Parathyroid adenoma (tissue), 2 donors: ENCODE data around the gene WFS1.
A peak's percentile ranks its signal among the peaks of the same experiment; 100 is the strongest.

Source experiments
- H2AFZ ChIP-seq: fragments of 300-600 bp; sonication (generic); one replicate; pipeline ENCODE4 v1.7.0; 2017; ENCODE audit warnings: antibody characterized with exemption, mild to moderate bottlenecking
- H3K27ac ChIP-seq: fragments of 300-600 bp; sonication (generic); one replicate; pipeline ENCODE4 v1.7.0; 2017
- H3K27me3 ChIP-seq: fragments of 300-600 bp; sonication (generic); one replicate; pipeline ENCODE4 v1.7.0; 2017; ENCODE audit warnings: low read length; ENCODE audit not compliant: control insufficient read depth, insufficient read depth
- H3K36me3 ChIP-seq: fragments of 300-600 bp; sonication (generic); one replicate; pipeline ENCODE4 v1.7.0; 2017; ENCODE audit warnings: low read length; ENCODE audit not compliant: control insufficient read depth, insufficient read depth
- H3K4me1 ChIP-seq: fragments of 300-600 bp; sonication (generic); one replicate; pipeline ENCODE4 v1.7.0; 2017; ENCODE audit warnings: control low read depth
- H3K4me2 ChIP-seq: fragments of 300-600 bp; sonication (generic); one replicate; pipeline ENCODE4 v1.7.0; 2017; ENCODE audit warnings: low read length
- H3K4me3 ChIP-seq: fragments of 300-600 bp; sonication (generic); one replicate; pipeline ENCODE4 v1.7.0; 2017; ENCODE audit warnings: low read depth, low read length
- H3K79me2 ChIP-seq: fragments of 300-600 bp; sonication (generic); one replicate; pipeline ENCODE4 v1.7.0; 2017; ENCODE audit warnings: control low read depth
- H3K9ac ChIP-seq: fragments of 300-600 bp; sonication (generic); one replicate; pipeline ENCODE4 v1.7.0; 2017; ENCODE audit warnings: mild to moderate bottlenecking
- H3K9me3 ChIP-seq: fragments of 300-600 bp; sonication (generic); one replicate; pipeline ENCODE4 v1.7.0; 2017; ENCODE audit warnings: low read length; ENCODE audit not compliant: control insufficient read depth
- CTCF ChIP-seq: fragments of 300-600 bp; sonication (generic); IDR thresholded peaks from one replicate; pipeline ENCODE4 v1.7.0; 2017; ENCODE audit warnings: antibody characterized with exemption, mild to moderate bottlenecking
- donor health status: primary hyperparathyroidism.

WFS1 gene

GRCh38 chr4:6330384-6330767, 60.7 kb downstream of the WFS1 start:
- no peaks in the 10 kb centered on the region for H3K9me3 ChIP-seq
- H3K4me1 ChIP-seq = no peaks in the 10 kb centered on the region
- H2AFZ ChIP-seq = no peak overlapping the region
- no peak overlapping the region for H3K27ac ChIP-seq
- no peak for TF ChIP-seq CTCF
- no peaks in the 10 kb centered on the region for H3K36me3 ChIP-seq
- H3K4me3 ChIP-seq = no peak overlapping the region
- no peaks in the 10 kb centered on the region for H3K79me2 ChIP-seq
- H3K9ac ChIP-seq = no peak overlapping the region
- H3K27me3 ChIP-seq = no peaks in the 10 kb centered on the region
- no peak overlapping the region for H3K4me2 ChIP-seq

- TF ChIP-seq CTCF = peak; percentile 30
- Histone ChIP-seq H3K4me2 (no peak overlapping the region), H3K27ac (no peak overlapping the region), H3K36me3 (no peaks in the 10 kb centered on the region), H3K27me3 (no peaks in the 10 kb centered on the region), H2AFZ (no peak overlapping the region), H3K79me2 (no peaks in the 10 kb centered on the region), H3K9me3 (no peaks in the 10 kb centered on the region), H3K9ac (no peak overlapping the region), H3K4me3 (no peak overlapping the region), H3K4me1 (no peaks in the 10 kb centered on the region)
These were observed 61.4 kb downstream of the WFS1 start for GRCh38 chr4:6331018-6331417.

GRCh38 chr4:6331468-6331867, 61.8 kb downstream of the WFS1 start:
- Histone ChIP-seq H3K4me1 (no peaks in the 10 kb centered on the region), H3K27me3 (no peaks in the 10 kb centered on the region), H3K36me3 (no peaks in the 10 kb centered on the region), H3K79me2 (no peaks in the 10 kb centered on the region), H3K27ac (no peak overlapping the region), H2AFZ (no peak overlapping the region), H3K4me2 (no peak overlapping the region), H3K9ac (no peak overlapping the region), H3K9me3 (no peaks in the 10 kb centered on the region), H3K4me3 (no peak overlapping the region)
- TF ChIP-seq CTCF = no peak

- TF ChIP-seq CTCF = peak; percentile 54
- no peak overlapping the region for H2AFZ ChIP-seq
- no peak overlapping the region for H3K9ac ChIP-seq
- H3K4me1 ChIP-seq = no peaks in the 10 kb centered on the region
- H3K9me3 ChIP-seq = no peaks in the 10 kb centered on the region
- no peaks in the 10 kb centered on the region for H3K27me3 ChIP-seq
- H3K36me3 ChIP-seq = no peaks in the 10 kb centered on the region
- no peak overlapping the region for H3K4me2 ChIP-seq
- no peaks in the 10 kb centered on the region for H3K79me2 ChIP-seq
- H3K4me3 ChIP-seq = no peak overlapping the region
- no peak overlapping the region for H3K27ac ChIP-seq
These were observed 62.5 kb downstream of the WFS1 start for GRCh38 chr4:6332042-6332668.

- no peaks in the 10 kb centered on the region for H3K36me3 ChIP-seq
- H3K4me1 ChIP-seq = no peaks in the 10 kb centered on the region
- H2AFZ ChIP-seq = no peak overlapping the region
- H3K79me2 ChIP-seq = no peaks in the 10 kb centered on the region
- no peak overlapping the region for H3K4me2 ChIP-seq
- H3K27ac ChIP-seq = no peak overlapping the region
- H3K9me3 ChIP-seq = no peaks in the 10 kb centered on the region
- H3K9ac ChIP-seq = no peak overlapping the region
- H3K27me3 ChIP-seq = no peaks in the 10 kb centered on the region
- H3K4me3 ChIP-seq = no peak overlapping the region
- TF ChIP-seq CTCF = no peak
These were observed 63.0 kb downstream of the WFS1 start for GRCh38 chr4:6332669-6333050.
